Umbilical cord (tissue), 2 donors: ENCODE measurements around the gene FOSB. TPM values are rescaled to one million over a fixed set of nuclear protein-coding genes. Genes with fewer than 3 reads are reported as not detected.
A peak's percentile ranks its signal among the peaks of the same experiment; 100 is the strongest.
"Not testable (repeated sequence)": the region's sequence is repeated elsewhere in the genome, so short reads cannot be mapped to it uniquely, and the experiment has no call there.

Source experiments
- DNase-seq: peaks from one replicate; pipeline ENCODE4 v3.0.0-alpha.2; 2015; ENCODE audit warnings: low spot score
- total RNA-seq: library from RNA; depleted of rRNA; stranded (reverse); fragments of >200 nt; gene quantifications from one replicate; pipeline ENCODE4 v1.2.3, GENCODE V29; 2014; ENCODE audit warnings: low replicate concordance; ENCODE audit not compliant: insufficient read depth

Gene FOSB
- total RNA-seq, 1 donor from 2014 or later = 357 TPM

GRCh38 chr19:45505151-45505995, 37.6 kb downstream of the FOSB start:
- peak; percentile 59 for DNase-seq

- DNase-seq = no peak
These were observed 38.1 kb downstream of the FOSB start for GRCh38 chr19:45505996-45506245.

GRCh38 chr19:45506246-45506988, 38.6 kb downstream of the FOSB start:
- peak; percentile 94 for DNase-seq

GRCh38 chr19:45506989-45507871, 39.4 kb downstream of the FOSB start, which contains the start of gene VASP:
Gene VASP, plus strand, starts transcription at chr19:45507479. Its CDS starts 293 bp downstream, at chr19:45507772.
- DNase-seq = peak; percentile 91

- DNase-seq = no peak
These were observed 40.1 kb downstream of the FOSB start for GRCh38 chr19:45507872-45508416.

GRCh38 chr19:45508417-45508860, 40.6 kb downstream of the FOSB start:
- peak; percentile 35 for DNase-seq

GRCh38 chr19:45508861-45509691, 41.3 kb downstream of the FOSB start:
- DNase-seq = peak; percentile 58

- no peak for DNase-seq
These were observed 41.9 kb downstream of the FOSB start for GRCh38 chr19:45509692-45510015.

GRCh38 chr19:45510352-45510751, 42.6 kb downstream of the FOSB start:
- DNase-seq = not testable (repeated sequence)

GRCh38 chr19:45511074-45511473, 43.3 kb downstream of the FOSB start:
- DNase-seq = no peak

- no peak for DNase-seq
These were observed 45.2 kb downstream of the FOSB start for GRCh38 chr19:45512881-45513483.

GRCh38 chr19:45514376-45515051, 46.7 kb downstream of the FOSB start:
- DNase-seq = no peak

GRCh38 chr19:45515081-45515624, 47.4 kb downstream of the FOSB start:
- DNase-seq = no peak

- DNase-seq = no peak
These were observed 48.1 kb downstream of the FOSB start for GRCh38 chr19:45515807-45516401.

- DNase-seq = no peak
These were observed 49.4 kb downstream of the FOSB start for GRCh38 chr19:45517238-45517637.

GRCh38 chr19:45517641-45518468, 50.1 kb downstream of the FOSB start:
- no peak for DNase-seq

- DNase-seq = no peak
These were observed 50.7 kb downstream of the FOSB start for GRCh38 chr19:45518469-45518826.
